GM19463 (cell line): ENCODE measurements around the gene MARS1.

ENCODE experiments used
- ATAC-seq: cut with Tn5 transposase; IDR thresholded peaks from one replicate; pipeline ENCODE4 v1.9.1; 2021; ENCODE audit warnings: mild to moderate bottlenecking, moderate library complexity; ENCODE audit not compliant: unreplicated experiment

Gene MARS1

DNA sequence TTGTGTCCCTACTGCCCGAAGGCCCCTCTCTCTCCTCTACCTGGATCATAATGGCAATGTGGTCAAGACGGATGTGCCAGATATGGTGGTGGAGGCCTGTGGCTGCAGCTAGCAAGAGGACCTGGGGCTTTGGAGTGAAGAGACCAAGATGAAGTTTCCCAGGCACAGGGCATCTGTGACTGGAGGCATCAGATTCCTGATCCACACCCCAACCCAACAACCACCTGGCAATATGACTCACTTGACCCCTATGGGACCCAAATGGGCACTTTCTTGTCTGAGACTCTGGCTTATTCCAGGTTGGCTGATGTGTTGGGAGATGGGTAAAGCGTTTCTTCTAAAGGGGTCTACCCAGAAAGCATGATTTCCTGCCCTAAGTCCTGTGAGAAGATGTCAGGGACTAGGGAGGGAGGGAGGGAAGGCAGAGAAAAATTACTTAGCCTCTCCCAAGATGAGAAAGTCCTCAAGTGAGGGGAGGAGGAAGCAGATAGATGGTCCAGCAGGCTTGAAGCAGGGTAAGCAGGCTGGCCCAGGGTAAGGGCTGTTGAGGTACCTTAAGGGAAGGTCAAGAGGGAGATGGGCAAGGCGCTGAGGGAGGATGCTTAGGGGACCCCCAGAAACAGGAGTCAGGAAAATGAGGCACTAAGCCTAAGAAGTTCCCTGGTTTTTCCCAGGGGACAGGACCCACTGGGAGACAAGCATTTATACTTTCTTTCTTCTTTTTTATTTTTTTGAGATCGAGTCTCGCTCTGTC is 31.0 kb upstream of the MARS1 start:
- ATAC-seq, result no peak

- no peak for ATAC-seq
Measured at GRCh38 chr12:57458665-57459054, 29.2 kb upstream of the MARS1 start.

DNA sequence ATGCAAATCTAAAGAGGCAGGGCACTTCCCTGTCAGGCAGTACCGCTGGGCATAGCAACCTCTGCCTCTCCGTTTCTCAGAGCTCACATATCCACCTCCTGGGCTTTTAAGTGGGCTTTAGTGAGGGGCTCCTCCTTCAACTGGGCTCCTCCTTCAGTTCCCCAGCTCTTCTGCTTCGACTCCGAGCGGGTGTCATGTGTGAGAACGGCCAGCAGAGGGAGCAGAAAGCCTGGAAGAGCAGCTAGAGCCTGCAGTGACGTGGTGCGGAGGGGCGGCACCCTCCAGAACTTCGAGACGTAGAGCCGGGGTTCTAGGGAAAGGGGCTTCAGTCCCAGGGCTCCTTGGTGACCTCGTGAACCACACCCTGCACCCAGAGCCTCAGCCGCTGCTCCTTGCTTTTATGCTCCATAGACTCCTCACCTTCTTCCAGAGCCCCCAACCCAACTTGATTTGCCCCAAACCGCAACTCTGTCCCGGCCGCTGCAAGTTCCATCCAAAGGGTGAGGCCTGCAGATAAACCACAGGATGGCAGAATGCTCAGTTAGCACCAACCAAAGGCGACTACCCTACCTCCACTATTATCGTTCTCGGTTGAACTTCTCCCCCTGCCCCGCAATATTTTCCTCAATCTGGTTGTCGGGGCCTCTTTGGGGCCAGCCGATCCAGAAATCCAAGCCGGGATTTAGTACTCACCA is 28.7 kb upstream of the MARS1 start:
- peak; percentile 50 for ATAC-seq

DNA sequence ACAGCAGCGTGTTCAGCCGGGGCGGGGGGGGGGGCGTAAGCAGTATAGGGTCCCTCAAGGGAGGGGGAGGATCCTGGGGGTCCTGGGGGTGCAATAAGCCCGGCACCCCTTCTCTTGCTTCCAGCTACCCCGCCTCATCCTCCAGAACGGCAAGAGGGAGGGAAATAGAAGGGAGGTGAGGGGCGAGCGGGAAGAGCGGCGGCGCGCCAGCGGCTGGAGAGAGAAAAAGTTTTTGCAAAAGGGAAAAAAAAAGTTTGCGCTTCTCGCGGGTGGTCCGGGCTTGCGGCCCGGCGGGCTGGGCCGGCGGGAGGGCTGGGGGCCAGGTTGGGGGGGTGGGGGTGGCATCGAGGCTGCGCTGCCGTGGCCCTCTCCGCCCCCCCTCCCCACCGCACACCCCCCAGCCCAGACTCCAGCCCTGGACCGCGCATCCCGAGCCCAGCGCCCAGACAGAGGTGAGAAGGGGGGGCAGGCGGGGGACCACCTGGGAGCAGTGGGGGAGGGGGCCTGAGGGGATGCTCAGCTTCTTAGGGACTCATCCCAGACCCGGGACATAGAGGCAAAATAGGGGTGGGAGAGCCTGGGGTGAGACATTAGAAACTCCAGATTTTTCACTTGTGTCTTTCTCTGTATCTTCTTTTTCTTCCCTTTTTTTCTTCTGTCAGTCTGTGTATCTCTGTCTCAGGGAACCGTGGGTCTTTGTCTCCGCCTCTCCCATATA is 28.0 kb upstream of the MARS1 start, which contains the start of gene GLI1:
Gene GLI1 (plus strand): TSS at position 36 of the 718 bp plus-strand sequence. CDS start 3,907 bp downstream, outside the sequence.
- no peak for ATAC-seq

GRCh38 chr12:57460468-57460784 is 27.4 kb upstream of the MARS1 start:
- no peak for ATAC-seq

DNA sequence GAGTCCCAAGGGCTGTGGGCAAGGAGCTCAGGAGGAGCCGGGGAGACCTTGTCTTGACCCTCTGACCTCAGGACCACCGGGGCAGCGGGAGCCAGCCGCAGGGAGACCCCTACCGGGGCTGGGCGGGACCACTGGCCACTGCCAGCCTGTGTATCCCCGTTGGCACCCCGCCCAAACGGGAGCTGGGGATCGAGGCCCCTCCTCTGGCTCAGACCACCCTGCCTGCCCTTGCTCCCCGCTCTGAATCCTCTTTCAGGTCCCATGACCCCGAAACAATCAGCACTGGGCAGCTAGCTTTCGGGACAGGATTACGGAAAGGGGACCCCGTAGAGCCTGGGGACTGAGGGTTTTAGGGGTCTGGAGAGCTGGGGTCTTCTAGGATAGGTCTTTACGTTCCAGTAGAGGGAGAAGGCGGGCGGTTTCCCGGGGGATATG is 27.0 kb upstream of the MARS1 start:
- ATAC-seq, result no peak

- ATAC-seq, result no peak
Measured at GRCh38 chr12:57461276-57461916, 26.5 kb upstream of the MARS1 start.

- ATAC-seq, result no peak
Measured at GRCh38 chr12:57461917-57462250, 26.0 kb upstream of the MARS1 start.

DNA sequence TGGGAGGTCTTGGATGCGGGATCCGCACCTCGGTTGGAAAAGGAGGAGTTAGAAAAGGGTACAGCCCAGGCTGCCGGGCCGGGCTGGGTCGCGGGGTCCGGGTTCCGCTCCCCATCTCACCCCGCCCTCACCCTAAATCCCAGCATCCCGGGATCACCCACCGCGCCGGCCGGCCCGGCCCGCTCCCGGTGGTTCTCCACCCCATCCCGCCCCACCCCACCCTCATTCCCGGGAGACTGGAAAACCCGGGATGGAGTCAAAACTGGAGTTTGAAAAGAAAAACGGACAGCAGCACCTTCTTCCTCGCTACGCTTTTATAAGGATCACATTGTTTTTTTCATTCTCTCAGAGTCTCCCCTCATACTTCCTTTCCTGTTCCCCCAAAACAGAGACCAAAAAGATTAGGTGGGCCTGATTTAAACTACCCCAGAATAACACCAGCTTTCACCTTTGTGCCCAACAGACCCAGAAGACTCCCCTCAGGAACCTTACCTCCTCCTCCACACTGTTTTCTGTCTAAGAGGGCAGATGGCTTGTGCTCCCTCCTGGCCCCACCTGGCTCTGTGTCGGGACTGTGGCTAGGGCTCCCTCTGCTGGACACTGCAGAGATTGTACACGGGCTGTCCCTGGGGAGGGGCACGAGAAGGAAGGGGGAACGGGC is 25.5 kb upstream of the MARS1 start:
- ATAC-seq, result peak; percentile 62

GRCh38 chr12:57462912-57463253 is 25.0 kb upstream of the MARS1 start:
- ATAC-seq, result no peak

- ATAC-seq, result no peak
Measured at GRCh38 chr12:57464569-57464968, 23.3 kb upstream of the MARS1 start.

GRCh38 chr12:57465030-57465746 is 22.7 kb upstream of the MARS1 start:
- no peak for ATAC-seq

- ATAC-seq, result no peak
Measured at GRCh38 chr12:57465747-57466505, 21.9 kb upstream of the MARS1 start.

DNA sequence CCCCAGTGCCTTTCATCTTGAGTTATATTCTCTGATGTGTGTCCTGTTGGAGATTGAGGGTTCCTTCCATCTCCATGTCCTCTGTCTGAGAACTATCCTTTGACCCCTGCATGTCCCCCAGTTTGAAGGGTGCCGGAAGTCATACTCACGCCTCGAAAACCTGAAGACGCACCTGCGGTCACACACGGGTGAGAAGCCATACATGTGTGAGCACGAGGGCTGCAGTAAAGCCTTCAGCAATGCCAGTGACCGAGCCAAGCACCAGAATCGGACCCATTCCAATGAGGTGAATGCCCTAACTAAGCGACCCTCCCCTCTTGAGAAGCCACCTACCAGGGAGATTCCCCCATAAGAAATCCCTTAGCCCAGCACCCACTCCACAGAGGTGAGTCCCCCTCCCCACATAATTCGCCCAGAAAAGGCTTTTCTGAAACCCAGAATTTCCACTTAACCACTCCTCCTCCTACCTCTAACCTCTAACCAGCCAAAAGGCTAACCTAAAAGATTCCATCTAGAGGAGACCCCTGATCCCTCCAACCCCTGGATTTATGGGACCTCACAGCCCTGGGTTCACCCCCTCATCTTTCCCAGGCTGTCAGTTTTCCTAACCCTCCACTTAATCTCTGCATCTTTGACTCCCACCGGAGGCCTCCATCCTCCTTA is 20.5 kb upstream of the MARS1 start:
- ATAC-seq, result no peak

DNA sequence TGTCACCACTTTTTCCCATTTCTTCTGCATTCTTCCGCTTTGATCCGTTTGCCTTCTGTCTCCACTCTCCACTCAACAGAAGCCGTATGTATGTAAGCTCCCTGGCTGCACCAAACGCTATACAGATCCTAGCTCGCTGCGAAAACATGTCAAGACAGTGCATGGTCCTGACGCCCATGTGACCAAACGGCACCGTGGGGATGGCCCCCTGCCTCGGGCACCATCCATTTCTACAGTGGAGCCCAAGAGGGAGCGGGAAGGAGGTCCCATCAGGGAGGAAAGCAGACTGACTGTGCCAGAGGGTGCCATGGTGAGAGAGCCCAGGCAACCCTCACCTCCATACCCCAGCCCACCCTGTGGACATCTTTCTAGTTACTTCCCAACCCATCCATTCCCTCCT is 20.0 kb upstream of the MARS1 start:
- no peak for ATAC-seq

DNA sequence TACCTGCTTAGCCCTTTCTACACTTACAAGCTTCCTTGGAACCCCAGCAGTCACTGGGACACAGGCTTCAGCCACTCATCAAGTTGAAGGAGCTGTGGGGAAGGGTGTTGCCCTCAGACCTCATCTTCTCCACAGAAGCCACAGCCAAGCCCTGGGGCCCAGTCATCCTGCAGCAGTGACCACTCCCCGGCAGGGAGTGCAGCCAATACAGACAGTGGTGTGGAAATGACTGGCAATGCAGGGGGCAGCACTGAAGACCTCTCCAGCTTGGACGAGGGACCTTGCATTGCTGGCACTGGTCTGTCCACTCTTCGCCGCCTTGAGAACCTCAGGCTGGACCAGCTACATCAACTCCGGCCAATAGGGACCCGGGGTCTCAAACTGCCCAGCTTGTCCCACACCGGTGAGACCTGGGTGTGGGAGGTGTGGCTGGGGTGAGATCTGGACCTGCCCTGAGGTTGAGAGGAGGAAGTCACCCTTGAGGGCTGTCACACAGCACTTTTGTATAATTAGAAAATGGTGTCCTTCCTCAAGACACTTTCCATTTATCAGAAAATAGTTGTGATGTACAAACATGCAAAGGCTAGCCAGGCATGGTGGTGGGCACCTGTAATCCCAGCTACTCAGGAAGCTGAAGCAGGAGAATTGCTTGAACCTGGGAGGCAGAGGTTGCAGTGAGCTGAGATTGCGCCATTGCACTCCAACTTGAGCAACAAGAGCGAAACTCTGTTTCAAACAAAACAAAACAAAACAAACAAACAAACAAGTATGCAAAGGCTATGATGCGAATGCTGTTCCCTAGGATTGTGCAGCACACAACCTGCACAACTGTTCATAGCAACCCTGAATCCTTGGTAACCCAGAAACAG is 18.3 kb upstream of the MARS1 start:
- no peak for ATAC-seq

DNA sequence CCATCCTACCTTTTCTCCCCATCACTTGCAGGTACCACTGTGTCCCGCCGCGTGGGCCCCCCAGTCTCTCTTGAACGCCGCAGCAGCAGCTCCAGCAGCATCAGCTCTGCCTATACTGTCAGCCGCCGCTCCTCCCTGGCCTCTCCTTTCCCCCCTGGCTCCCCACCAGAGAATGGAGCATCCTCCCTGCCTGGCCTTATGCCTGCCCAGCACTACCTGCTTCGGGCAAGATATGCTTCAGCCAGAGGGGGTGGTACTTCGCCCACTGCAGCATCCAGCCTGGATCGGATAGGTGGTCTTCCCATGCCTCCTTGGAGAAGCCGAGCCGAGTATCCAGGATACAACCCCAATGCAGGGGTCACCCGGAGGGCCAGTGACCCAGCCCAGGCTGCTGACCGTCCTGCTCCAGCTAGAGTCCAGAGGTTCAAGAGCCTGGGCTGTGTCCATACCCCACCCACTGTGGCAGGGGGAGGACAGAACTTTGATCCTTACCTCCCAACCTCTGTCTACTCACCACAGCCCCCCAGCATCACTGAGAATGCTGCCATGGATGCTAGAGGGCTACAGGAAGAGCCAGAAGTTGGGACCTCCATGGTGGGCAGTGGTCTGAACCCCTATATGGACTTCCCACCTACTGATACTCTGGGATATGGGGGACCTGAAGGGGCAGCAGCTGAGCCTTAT is 17.4 kb upstream of the MARS1 start:
- ATAC-seq, result no peak
